Liver (tissue), 3 donors: Measurements from ENCODE around the gene TFF2.

ENCODE experiments used
- CTCF ChIP-seq: fragments of 150-350 bp; IDR thresholded peaks from 2 replicates; pipeline ENCODE4 v1.5.1; 2017; ENCODE audit warnings: improper control_type of control experiment, low read depth, low read length; ENCODE audit not compliant: missing input control
- EGR1 ChIP-seq, 2 donors: IDR thresholded peaks; 2 replicates each; pipeline ENCODE4 v1.6.1; 2016 to 2018; ENCODE audit warnings: antibody characterized with exemption in 2 of 2, low read depth in 2 of 2
- FOXA1 ChIP-seq: IDR thresholded peaks from 2 replicates; pipeline ENCODE4 v1.6.1; 2016; ENCODE audit warnings: antibody characterized with exemption
- FOXA2 ChIP-seq: IDR thresholded peaks from 2 replicates; pipeline ENCODE4 v1.6.1; 2016; ENCODE audit warnings: antibody characterized with exemption
- JUND ChIP-seq, 2 donors: IDR thresholded peaks; 2 replicates each; pipeline ENCODE4 v1.6.1; 2016; ENCODE audit warnings: antibody characterized with exemption in 2 of 2
- MAX ChIP-seq: IDR thresholded peaks from 2 replicates; pipeline ENCODE4 v1.6.1; 2016; ENCODE audit warnings: antibody characterized with exemption
- RAD21 ChIP-seq, 2 donors: IDR thresholded peaks; 2 replicates each; pipeline ENCODE4 v1.6.1; 2016; ENCODE audit warnings: antibody characterized with exemption in 2 of 2, mild to moderate bottlenecking in 2 of 2
- SP1 ChIP-seq: IDR thresholded peaks from 2 replicates; pipeline ENCODE4 v1.6.1; 2018; ENCODE audit warnings: antibody characterized with exemption, mild to moderate bottlenecking
- YY1 ChIP-seq: IDR thresholded peaks from 2 replicates; pipeline ENCODE4 v1.6.1; 2016; ENCODE audit warnings: antibody characterized with exemption, mild to moderate bottlenecking
- TF ChIP-seq, protein P1 (sequence below): IDR thresholded peaks from 2 replicates; pipeline ENCODE4 v1.6.1; 2016; ENCODE audit warnings: antibody characterized with exemption
- TF ChIP-seq, protein P2 (sequence below): IDR thresholded peaks from 2 replicates; pipeline ENCODE4 v1.6.1; 2016; ENCODE audit warnings: antibody characterized with exemption, mild to moderate bottlenecking
- donor health status: healthy.
- donor health status: healthy.

GRCh38 chr21:42319851-42320572, 30.8 kb downstream of the TFF2 start:
- TF ChIP-seq CTCF (no peak), MAX (no peak), FOXA2 (no peak), JUND (IDR thresholded peaks at IDR 0.05) (no peak), EGR1 (IDR thresholded peaks at IDR 0.05; ENCODE audit: low read depth in 2 of 2) (no peak), SP1 (no peak), YY1 (no peak), RAD21 (IDR thresholded peaks at IDR 0.05) (no peak), FOXA1 (no peak)
- TF ChIP-seq, protein P1, sequence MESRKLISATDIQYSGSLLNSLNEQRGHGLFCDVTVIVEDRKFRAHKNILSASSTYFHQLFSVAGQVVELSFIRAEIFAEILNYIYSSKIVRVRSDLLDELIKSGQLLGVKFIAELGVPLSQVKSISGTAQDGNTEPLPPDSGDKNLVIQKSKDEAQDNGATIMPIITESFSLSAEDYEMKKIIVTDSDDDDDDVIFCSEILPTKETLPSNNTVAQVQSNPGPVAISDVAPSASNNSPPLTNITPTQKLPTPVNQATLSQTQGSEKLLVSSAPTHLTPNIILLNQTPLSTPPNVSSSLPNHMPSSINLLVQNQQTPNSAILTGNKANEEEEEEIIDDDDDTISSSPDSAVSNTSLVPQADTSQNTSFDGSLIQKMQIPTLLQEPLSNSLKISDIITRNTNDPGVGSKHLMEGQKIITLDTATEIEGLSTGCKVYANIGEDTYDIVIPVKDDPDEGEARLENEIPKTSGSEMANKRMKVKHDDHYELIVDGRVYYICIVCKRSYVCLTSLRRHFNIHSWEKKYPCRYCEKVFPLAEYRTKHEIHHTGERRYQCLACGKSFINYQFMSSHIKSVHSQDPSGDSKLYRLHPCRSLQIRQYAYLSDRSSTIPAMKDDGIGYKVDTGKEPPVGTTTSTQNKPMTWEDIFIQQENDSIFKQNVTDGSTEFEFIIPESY = no peak
- TF ChIP-seq, protein P2, sequence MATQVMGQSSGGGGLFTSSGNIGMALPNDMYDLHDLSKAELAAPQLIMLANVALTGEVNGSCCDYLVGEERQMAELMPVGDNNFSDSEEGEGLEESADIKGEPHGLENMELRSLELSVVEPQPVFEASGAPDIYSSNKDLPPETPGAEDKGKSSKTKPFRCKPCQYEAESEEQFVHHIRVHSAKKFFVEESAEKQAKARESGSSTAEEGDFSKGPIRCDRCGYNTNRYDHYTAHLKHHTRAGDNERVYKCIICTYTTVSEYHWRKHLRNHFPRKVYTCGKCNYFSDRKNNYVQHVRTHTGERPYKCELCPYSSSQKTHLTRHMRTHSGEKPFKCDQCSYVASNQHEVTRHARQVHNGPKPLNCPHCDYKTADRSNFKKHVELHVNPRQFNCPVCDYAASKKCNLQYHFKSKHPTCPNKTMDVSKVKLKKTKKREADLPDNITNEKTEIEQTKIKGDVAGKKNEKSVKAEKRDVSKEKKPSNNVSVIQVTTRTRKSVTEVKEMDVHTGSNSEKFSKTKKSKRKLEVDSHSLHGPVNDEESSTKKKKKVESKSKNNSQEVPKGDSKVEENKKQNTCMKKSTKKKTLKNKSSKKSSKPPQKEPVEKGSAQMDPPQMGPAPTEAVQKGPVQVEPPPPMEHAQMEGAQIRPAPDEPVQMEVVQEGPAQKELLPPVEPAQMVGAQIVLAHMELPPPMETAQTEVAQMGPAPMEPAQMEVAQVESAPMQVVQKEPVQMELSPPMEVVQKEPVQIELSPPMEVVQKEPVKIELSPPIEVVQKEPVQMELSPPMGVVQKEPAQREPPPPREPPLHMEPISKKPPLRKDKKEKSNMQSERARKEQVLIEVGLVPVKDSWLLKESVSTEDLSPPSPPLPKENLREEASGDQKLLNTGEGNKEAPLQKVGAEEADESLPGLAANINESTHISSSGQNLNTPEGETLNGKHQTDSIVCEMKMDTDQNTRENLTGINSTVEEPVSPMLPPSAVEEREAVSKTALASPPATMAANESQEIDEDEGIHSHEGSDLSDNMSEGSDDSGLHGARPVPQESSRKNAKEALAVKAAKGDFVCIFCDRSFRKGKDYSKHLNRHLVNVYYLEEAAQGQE = no peak
